NCI-H1694 (cell line): ENCODE results near the gene PKNOX2.
A peak's percentile ranks its signal among the peaks of the same experiment; 100 is the strongest.

ENCODE experiments used
- DNase-seq: peaks from one replicate; lab custom pipeline; 2025; lab: John Stamatoyannopoulos, UW

Gene PKNOX2

GRCh38 chr11:125443767-125444311, 279.3 kb downstream of the PKNOX2 start:
- no peak for DNase-seq

- DNase-seq = no peak
Measured at GRCh38 chr11:125445731-125446130, 281.2 kb downstream of the PKNOX2 start.

GRCh38 chr11:125446279-125446678, 281.7 kb downstream of the PKNOX2 start:
- DNase-seq = no peak

- DNase-seq = no peak
Measured at GRCh38 chr11:125447721-125448120, 283.2 kb downstream of the PKNOX2 start.

- no peak for DNase-seq
Measured at GRCh38 chr11:125448136-125448535, 283.6 kb downstream of the PKNOX2 start.

GRCh38 chr11:125449565-125449964, 285.0 kb downstream of the PKNOX2 start:
- no peak for DNase-seq

- no peak for DNase-seq
Measured at GRCh38 chr11:125451400-125452124, 287.0 kb downstream of the PKNOX2 start.

GRCh38 chr11:125452125-125452470, 287.5 kb downstream of the PKNOX2 start:
- DNase-seq = no peak

- DNase-seq = no peak
Measured at GRCh38 chr11:125454047-125454446, 289.5 kb downstream of the PKNOX2 start.

- no peak for DNase-seq
Measured at GRCh38 chr11:125455851-125456250, 291.3 kb downstream of the PKNOX2 start.

- no peak for DNase-seq
Measured at GRCh38 chr11:125457814-125458343, 293.3 kb downstream of the PKNOX2 start.

GRCh38 chr11:125460275-125460674, 295.7 kb downstream of the PKNOX2 start:
- no peak for DNase-seq

GRCh38 chr11:125463590-125464269, 299.2 kb downstream of the PKNOX2 start:
- no peak for DNase-seq

GRCh38 chr11:125464270-125464662, 299.7 kb downstream of the PKNOX2 start:
- DNase-seq = no peak

- peak; percentile 49 for DNase-seq
Measured at GRCh38 chr11:125464666-125465065, 300.1 kb downstream of the PKNOX2 start.

GRCh38 chr11:125465255-125465654, 300.7 kb downstream of the PKNOX2 start:
- DNase-seq = no peak

GRCh38 chr11:125465701-125466100, 301.1 kb downstream of the PKNOX2 start:
- no peak for DNase-seq

- DNase-seq = no peak
Measured at GRCh38 chr11:125468025-125468424, 303.5 kb downstream of the PKNOX2 start.

GRCh38 chr11:125468852-125469251, 304.3 kb downstream of the PKNOX2 start:
- DNase-seq = no peak

- no peak for DNase-seq
Measured at GRCh38 chr11:125470355-125470754, 305.8 kb downstream of the PKNOX2 start.

GRCh38 chr11:125476721-125477120, 312.2 kb downstream of the PKNOX2 start:
- no peak for DNase-seq

- no peak for DNase-seq
Measured at GRCh38 chr11:125479137-125479536, 314.6 kb downstream of the PKNOX2 start.

GRCh38 chr11:125481531-125481930, 317.0 kb downstream of the PKNOX2 start:
- DNase-seq = peak; percentile 30
